Peyer's patch (tissue), 4 donors: ENCODE data around the gene KRT35.

Experiments
- CTCF ChIP-seq, 6 experiments: fragments of 450-650 bp in 4 of 6; fragments of 200-600 bp in 2 of 6; sonication (generic) in 1 of 6; IDR thresholded peaks; one replicate each; pipeline ENCODE4 v1.5.1; 2017 to 2019; ENCODE audit warnings: antibody characterized with exemption in 6 of 6, mild to moderate bottlenecking in 3 of 6, moderate library complexity in 1 of 6
- POLR2A ChIP-seq, 2 donors: fragments of 450-650 bp; IDR thresholded peaks; one replicate each; pipeline ENCODE4 v1.5.1; 2017; ENCODE audit warnings: antibody characterized with exemption in 2 of 2, mild to moderate bottlenecking in 2 of 2, moderate library complexity in 2 of 2

- no peak for TF ChIP-seq CTCF (IDR thresholded peaks at IDR 0.05)
- no peak for TF ChIP-seq POLR2A (IDR thresholded peaks at IDR 0.05)
These were observed 34.1 kb downstream of the KRT35 start for GRCh38 chr17:41446806-41447205.
